GM21717 (cell line): ENCODE measurements around the gene GRIK5.
"Not testable (repeated sequence)": the region's sequence is repeated elsewhere in the genome, so short reads cannot be mapped to it uniquely, and the experiment has no call there.

ENCODE experiments used
- ATAC-seq: cut with Tn5 transposase; IDR thresholded peaks from one replicate; pipeline ENCODE4 v1.9.1; 2021; ENCODE audit warnings: mild to moderate bottlenecking, moderate library complexity; ENCODE audit not compliant: unreplicated experiment

The GRIK5 gene

GRCh38 chr19:42053037-42053935, 16.7 kb downstream of the GRIK5 start:
- ATAC-seq: no peak

DNA sequence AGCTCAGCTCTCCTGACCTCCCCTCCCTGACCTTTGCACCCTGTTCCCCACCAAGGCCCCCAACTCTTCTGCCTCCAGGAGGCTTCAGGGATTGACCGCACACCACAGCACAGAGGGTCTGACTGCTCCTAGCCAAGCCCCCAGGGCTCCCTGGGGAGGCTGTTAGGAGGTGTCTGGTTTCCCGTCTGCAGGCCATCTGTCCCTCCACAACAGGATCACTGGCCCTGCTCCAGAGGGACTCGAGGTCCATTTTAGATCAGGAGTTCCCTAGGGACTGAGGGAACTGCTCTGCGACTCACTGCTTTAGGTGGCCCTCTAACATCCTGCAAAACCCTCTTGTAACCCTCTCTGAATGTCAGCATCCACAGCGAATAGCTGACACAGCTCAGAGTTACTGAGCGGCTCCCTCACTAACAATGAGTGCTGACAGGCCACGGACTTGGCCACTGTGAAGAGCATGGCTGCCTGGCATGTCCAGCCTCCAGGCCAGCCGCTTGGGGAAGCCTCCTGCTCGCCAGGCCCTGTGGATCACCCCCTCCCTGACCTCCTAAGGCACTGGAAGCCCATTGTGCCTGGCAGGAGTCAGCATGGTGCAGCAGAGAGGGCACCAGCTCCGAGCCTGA, 17.7 kb downstream of the GRIK5 start:
- no peak for ATAC-seq

DNA sequence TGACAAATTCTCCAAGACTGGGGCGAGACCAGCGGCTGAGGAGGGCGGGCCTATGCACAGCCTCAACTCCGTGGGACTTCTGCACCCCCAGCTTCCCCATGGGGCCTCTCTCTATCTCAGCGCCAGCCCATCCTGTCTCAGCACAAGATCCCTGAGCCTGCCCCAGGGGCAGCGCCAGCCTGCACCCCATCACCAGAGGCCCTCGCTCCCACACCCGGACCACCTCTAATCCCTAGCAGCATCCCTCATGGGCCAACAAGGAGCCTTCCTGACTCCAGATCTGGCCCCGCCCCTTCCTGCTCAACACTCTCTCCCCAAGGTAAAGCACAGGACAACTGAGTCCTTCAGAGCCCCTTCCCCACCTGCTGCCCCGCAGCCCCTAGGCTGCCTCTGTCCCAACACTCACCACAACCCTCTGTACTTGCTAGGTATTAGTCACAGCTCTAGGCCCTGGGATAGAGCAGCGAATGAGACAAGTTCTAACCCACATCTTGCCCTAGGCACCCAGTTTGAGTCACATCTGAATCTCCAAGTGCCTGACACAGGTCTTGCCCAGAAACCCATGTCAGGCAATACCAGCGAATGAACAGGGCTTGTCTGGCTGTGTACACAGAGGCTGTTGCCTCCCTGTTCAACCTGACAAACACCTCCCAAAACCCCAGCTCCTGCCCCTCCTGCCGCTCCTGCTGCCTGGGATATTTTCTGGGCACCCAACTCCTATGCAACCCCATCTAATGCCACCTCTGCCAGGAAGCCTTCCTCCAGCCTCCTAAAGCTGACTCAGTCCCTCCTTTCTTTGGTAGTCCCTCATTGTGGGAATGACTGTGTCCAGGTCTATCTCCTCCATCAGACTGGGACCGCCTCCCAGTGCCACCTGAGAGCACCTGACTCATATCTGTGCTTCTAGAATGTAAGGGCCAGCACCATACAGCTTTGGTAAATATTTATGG, 18.6 kb downstream of the GRIK5 start:
- ATAC-seq: no peak

- no peak for ATAC-seq
These were observed 21.0 kb downstream of the GRIK5 start for GRCh38 chr19:42048992-42049391.

GRCh38 chr19:42045575-42045974, 24.4 kb downstream of the GRIK5 start:
- ATAC-seq: no peak

GRCh38 chr19:42042455-42043170, 27.4 kb downstream of the GRIK5 start:
- ATAC-seq: no peak

GRCh38 chr19:42040491-42040890, 29.5 kb downstream of the GRIK5 start:
- ATAC-seq: not testable (repeated sequence)

DNA sequence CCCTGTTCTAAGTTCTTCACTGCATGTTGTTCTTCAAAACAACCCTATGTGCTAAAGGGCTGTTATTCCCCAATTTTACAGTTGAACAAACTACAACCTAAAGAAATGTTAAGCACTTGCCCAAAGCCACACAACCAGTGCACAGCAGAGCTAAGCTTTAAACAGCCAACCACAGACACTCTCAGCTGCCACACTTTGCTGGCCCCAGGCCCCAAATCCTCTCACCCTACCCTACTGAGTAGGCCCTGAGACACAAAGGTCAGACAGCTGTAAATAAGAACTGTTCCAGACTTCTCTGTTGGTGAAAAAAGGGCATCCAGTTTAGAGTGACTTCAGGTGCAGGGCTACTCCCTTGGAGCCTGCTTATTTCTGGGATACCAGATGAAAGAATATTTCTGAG, 30.0 kb downstream of the GRIK5 start:
- ATAC-seq: no peak

DNA sequence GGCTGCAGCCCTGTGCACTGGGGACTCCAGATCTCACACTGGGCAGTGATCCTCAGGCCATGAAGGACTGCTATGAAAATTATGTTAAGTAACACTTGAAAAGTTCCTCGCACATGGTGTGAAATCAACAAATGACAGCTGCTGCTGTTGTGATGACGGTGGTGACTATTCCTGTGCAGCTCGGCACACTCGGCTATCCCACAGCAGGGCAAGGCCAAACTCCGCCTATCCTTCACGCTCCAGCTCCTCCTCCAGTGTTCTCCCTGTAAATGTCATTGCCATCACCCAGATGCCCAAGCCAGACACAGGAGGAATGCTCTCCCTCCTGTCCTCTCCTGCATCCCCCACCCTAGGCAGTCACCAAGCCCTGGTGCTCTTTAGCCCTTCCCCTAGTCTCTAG, 31.3 kb downstream of the GRIK5 start:
- no peak for ATAC-seq

- ATAC-seq: no peak
These were observed 32.4 kb downstream of the GRIK5 start for GRCh38 chr19:42037649-42038048.

GRCh38 chr19:42034640-42035391, 35.2 kb downstream of the GRIK5 start:
- ATAC-seq: not testable (repeated sequence)

GRCh38 chr19:42033413-42033812, 36.6 kb downstream of the GRIK5 start:
- no peak for ATAC-seq

- no peak for ATAC-seq
These were observed 37.6 kb downstream of the GRIK5 start for GRCh38 chr19:42032431-42032830.

GRCh38 chr19:42030645-42031440, 39.2 kb downstream of the GRIK5 start:
- ATAC-seq: no peak

- ATAC-seq: no peak
These were observed 41.4 kb downstream of the GRIK5 start for GRCh38 chr19:42028304-42029216.

- no peak for ATAC-seq
These were observed 45.3 kb downstream of the GRIK5 start for GRCh38 chr19:42024622-42025111.

DNA sequence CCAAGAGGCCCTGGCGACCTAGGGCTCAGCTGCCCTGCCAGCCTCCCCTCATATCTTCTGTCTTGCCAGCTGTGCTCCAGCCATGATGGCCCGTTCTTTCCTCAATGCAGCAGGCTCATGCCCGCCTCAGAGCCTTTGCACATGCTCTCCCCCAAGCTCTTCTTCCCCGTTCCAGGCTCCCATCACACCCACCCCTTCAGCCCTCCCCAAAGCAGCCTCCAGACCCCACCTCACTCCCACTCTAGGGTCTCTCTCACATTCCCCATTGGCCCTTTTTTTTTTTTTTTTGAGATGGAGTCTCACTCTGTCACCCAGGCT, 46.1 kb downstream of the GRIK5 start:
- no peak for ATAC-seq
